ENCODE results near the gene KIAA0586.

- TF ChIP-seq YY1 (IDR thresholded peaks at IDR 0.05; ENCODE audit: low read depth) (no peak), MXI1 (IDR thresholded peaks at IDR 0.05; ENCODE audit: low read depth, low read length) (no peak), JUND (IDR thresholded peaks at IDR 0.05) (no peak), EP300 (IDR thresholded peaks at IDR 0.05; ENCODE audit: borderline replicate concordance in 1 of 2, low read depth in 1 of 2, low read length in 1 of 2) (no peak)
- TF ChIP-seq, protein P1, sequence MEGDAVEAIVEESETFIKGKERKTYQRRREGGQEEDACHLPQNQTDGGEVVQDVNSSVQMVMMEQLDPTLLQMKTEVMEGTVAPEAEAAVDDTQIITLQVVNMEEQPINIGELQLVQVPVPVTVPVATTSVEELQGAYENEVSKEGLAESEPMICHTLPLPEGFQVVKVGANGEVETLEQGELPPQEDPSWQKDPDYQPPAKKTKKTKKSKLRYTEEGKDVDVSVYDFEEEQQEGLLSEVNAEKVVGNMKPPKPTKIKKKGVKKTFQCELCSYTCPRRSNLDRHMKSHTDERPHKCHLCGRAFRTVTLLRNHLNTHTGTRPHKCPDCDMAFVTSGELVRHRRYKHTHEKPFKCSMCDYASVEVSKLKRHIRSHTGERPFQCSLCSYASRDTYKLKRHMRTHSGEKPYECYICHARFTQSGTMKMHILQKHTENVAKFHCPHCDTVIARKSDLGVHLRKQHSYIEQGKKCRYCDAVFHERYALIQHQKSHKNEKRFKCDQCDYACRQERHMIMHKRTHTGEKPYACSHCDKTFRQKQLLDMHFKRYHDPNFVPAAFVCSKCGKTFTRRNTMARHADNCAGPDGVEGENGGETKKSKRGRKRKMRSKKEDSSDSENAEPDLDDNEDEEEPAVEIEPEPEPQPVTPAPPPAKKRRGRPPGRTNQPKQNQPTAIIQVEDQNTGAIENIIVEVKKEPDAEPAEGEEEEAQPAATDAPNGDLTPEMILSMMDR (IDR thresholded peaks at IDR 0.05) = no peak
These were observed 90.1 kb downstream of the KIAA0586 start for GRCh38 chr14:58517592-58517991.
